ENCODE results near the gene NTN4. TPM values are rescaled to one million over a fixed set of nuclear protein-coding genes. Genes with fewer than 3 reads are reported as not detected.
"Not testable (repeated sequence)": the region's sequence is repeated elsewhere in the genome, so short reads cannot be mapped to it uniquely, and the experiment has no call there.

NTN4 gene
- total RNA-seq, 1 experiment from 2014 or later: not detected

GRCh38 chr12:95788637-95789036 lies 1.9 kb downstream of the NTN4 start:
- H3K36me3 ChIP-seq (ENCODE audit: insufficient read depth, low read length): no peaks in the 10 kb centered on the region
- no peak overlapping the region for H3K9ac ChIP-seq (ENCODE audit: low read length)
- 0 out of 2 replicates have a peak, but pooled peaks cover 3% of the 10 kb centered on the region for H3K4me1 ChIP-seq (ENCODE audit: low read length)
- no peaks in the 10 kb centered on the region for H3K9me3 ChIP-seq (ENCODE audit: low read length)
- H4K20me1 ChIP-seq (ENCODE audit: insufficient read depth, low read depth, low read length): no peaks in the 10 kb centered on the region
- no peak overlapping the region for H3K4me2 ChIP-seq (ENCODE audit: low read depth, low read length, poor library complexity, severe bottlenecking)
- no peaks in the 10 kb centered on the region for H3K79me2 ChIP-seq (ENCODE audit: low read length)
- no peak for DNase-seq
- H3K4me3 ChIP-seq (ENCODE audit: low read length): no peak overlapping the region
- no peak overlapping the region for H2AFZ ChIP-seq (ENCODE audit: low read length)
- no peaks in the 10 kb centered on the region for H3K9me2 ChIP-seq (replicated peaks; ENCODE audit: insufficient read depth, low read length)
- no peak overlapping the region for H3K27ac ChIP-seq (ENCODE audit: low read length)
- H3K27me3 ChIP-seq (ENCODE audit: low read length): no peaks in the 10 kb centered on the region

- Histone ChIP-seq H3K36me3 (ENCODE audit: insufficient read depth, low read length) (no peaks in the 10 kb centered on the region), H3K9me2 (replicated peaks; ENCODE audit: insufficient read depth, low read length) (no peaks in the 10 kb centered on the region), H3K9me3 (ENCODE audit: low read length) (no peaks in the 10 kb centered on the region), H3K4me2 (ENCODE audit: low read depth, low read length, poor library complexity, severe bottlenecking) (no peak overlapping the region), H3K27ac (ENCODE audit: low read length) (no peak overlapping the region), H3K27me3 (ENCODE audit: low read length) (no peaks in the 10 kb centered on the region), H2AFZ (ENCODE audit: low read length) (no peak overlapping the region), H3K9ac (ENCODE audit: low read length) (no peak overlapping the region), H3K79me2 (ENCODE audit: low read length) (no peaks in the 10 kb centered on the region), H3K4me1 (ENCODE audit: low read length) (0 out of 2 replicates have a peak, but pooled peaks cover 3% of the 10 kb centered on the region), H4K20me1 (ENCODE audit: insufficient read depth, low read depth, low read length) (no peaks in the 10 kb centered on the region), H3K4me3 (ENCODE audit: low read length) (no peak overlapping the region)
- DNase-seq: no peak
Observed at GRCh38 chr12:95787274-95787818, 3.2 kb downstream of the NTN4 start.

GRCh38 chr12:95784915-95785314 lies 5.6 kb downstream of the NTN4 start:
- Histone ChIP-seq H3K27ac (ENCODE audit: low read length) (no peak overlapping the region), H3K27me3 (ENCODE audit: low read length) (no peaks in the 10 kb centered on the region), H3K4me2 (ENCODE audit: low read depth, low read length, poor library complexity, severe bottlenecking) (no peak overlapping the region), H3K79me2 (ENCODE audit: low read length) (no peaks in the 10 kb centered on the region), H3K9me3 (ENCODE audit: low read length) (no peaks in the 10 kb centered on the region), H3K9me2 (replicated peaks; ENCODE audit: insufficient read depth, low read length) (no peaks in the 10 kb centered on the region), H3K4me1 (ENCODE audit: low read length) (no peaks in the 10 kb centered on the region), H3K36me3 (ENCODE audit: insufficient read depth, low read length) (no peaks in the 10 kb centered on the region), H3K4me3 (ENCODE audit: low read length) (no peak overlapping the region), H2AFZ (ENCODE audit: low read length) (no peak overlapping the region), H4K20me1 (ENCODE audit: insufficient read depth, low read depth, low read length) (no peaks in the 10 kb centered on the region), H3K9ac (ENCODE audit: low read length) (no peak overlapping the region)
- DNase-seq: no peak

- Histone ChIP-seq H3K4me1 (ENCODE audit: low read length) (no peaks in the 10 kb centered on the region), H3K4me3 (ENCODE audit: low read length) (no peak overlapping the region), H3K36me3 (ENCODE audit: insufficient read depth, low read length) (no peaks in the 10 kb centered on the region), H3K27me3 (ENCODE audit: low read length) (no peaks in the 10 kb centered on the region), H3K4me2 (ENCODE audit: low read depth, low read length, poor library complexity, severe bottlenecking) (no peak overlapping the region), H3K79me2 (ENCODE audit: low read length) (no peaks in the 10 kb centered on the region), H2AFZ (ENCODE audit: low read length) (no peak overlapping the region), H4K20me1 (ENCODE audit: insufficient read depth, low read depth, low read length) (no peaks in the 10 kb centered on the region), H3K27ac (ENCODE audit: low read length) (no peak overlapping the region), H3K9me3 (ENCODE audit: low read length) (no peaks in the 10 kb centered on the region), H3K9ac (ENCODE audit: low read length) (no peak overlapping the region), H3K9me2 (replicated peaks; ENCODE audit: insufficient read depth, low read length) (no peaks in the 10 kb centered on the region)
- DNase-seq: no peak
Observed at GRCh38 chr12:95784286-95784685, 6.3 kb downstream of the NTN4 start.

GRCh38 chr12:95775466-95775865 lies 15.1 kb downstream of the NTN4 start:
- H2AFZ ChIP-seq (ENCODE audit: low read length); H3K27ac ChIP-seq (ENCODE audit: low read length); DNase-seq; H3K9ac ChIP-seq (ENCODE audit: low read length); H3K36me3 ChIP-seq (ENCODE audit: insufficient read depth, low read length); H3K4me1 ChIP-seq (ENCODE audit: low read length); H3K4me3 ChIP-seq (ENCODE audit: low read length); H3K79me2 ChIP-seq (ENCODE audit: low read length); H3K9me3 ChIP-seq (ENCODE audit: low read length); H3K9me2 ChIP-seq (replicated peaks; ENCODE audit: insufficient read depth, low read length); H3K4me2 ChIP-seq (ENCODE audit: low read depth, low read length, poor library complexity, severe bottlenecking); H4K20me1 ChIP-seq (ENCODE audit: insufficient read depth, low read depth, low read length); H3K27me3 ChIP-seq (ENCODE audit: low read length): not testable (repeated sequence)

- Histone ChIP-seq H3K4me3 (ENCODE audit: low read length) (no peak overlapping the region), H3K9ac (ENCODE audit: low read length) (no peak overlapping the region), H4K20me1 (ENCODE audit: insufficient read depth, low read depth, low read length) (no peaks in the 10 kb centered on the region), H3K9me3 (ENCODE audit: low read length) (no peaks in the 10 kb centered on the region), H3K79me2 (ENCODE audit: low read length) (no peaks in the 10 kb centered on the region), H3K36me3 (ENCODE audit: insufficient read depth, low read length) (no peaks in the 10 kb centered on the region), H3K27ac (ENCODE audit: low read length) (no peak overlapping the region), H2AFZ (ENCODE audit: low read length) (no peak overlapping the region), H3K27me3 (ENCODE audit: low read length) (no peaks in the 10 kb centered on the region), H3K4me2 (ENCODE audit: low read depth, low read length, poor library complexity, severe bottlenecking) (no peak overlapping the region), H3K4me1 (ENCODE audit: low read length) (no peaks in the 10 kb centered on the region), H3K9me2 (replicated peaks; ENCODE audit: insufficient read depth, low read length) (no peaks in the 10 kb centered on the region)
- no peak for DNase-seq
Observed at GRCh38 chr12:95774311-95775045, 16.1 kb downstream of the NTN4 start.

- H3K79me2 ChIP-seq (ENCODE audit: low read length): no peaks in the 10 kb centered on the region
Observed at GRCh38 chr12:95773320-95773719, 17.2 kb downstream of the NTN4 start.

GRCh38 chr12:95767703-95768102 lies 22.9 kb downstream of the NTN4 start:
- Histone ChIP-seq H3K79me2 (ENCODE audit: low read length) (no peaks in the 10 kb centered on the region), H3K27me3 (ENCODE audit: low read length) (no peaks in the 10 kb centered on the region), H3K9ac (ENCODE audit: low read length) (no peak overlapping the region), H3K4me3 (ENCODE audit: low read length) (no peak overlapping the region), H3K4me1 (ENCODE audit: low read length) (no peaks in the 10 kb centered on the region), H3K36me3 (ENCODE audit: insufficient read depth, low read length) (no peaks in the 10 kb centered on the region), H3K27ac (ENCODE audit: low read length) (no peak overlapping the region), H3K9me2 (replicated peaks; ENCODE audit: insufficient read depth, low read length) (no peaks in the 10 kb centered on the region), H3K9me3 (ENCODE audit: low read length) (no peaks in the 10 kb centered on the region), H2AFZ (ENCODE audit: low read length) (no peak overlapping the region), H4K20me1 (ENCODE audit: insufficient read depth, low read depth, low read length) (no peaks in the 10 kb centered on the region), H3K4me2 (ENCODE audit: low read depth, low read length, poor library complexity, severe bottlenecking) (no peak overlapping the region)
- DNase-seq: no peak

More at GRCh38 chr12:95773320-95773719, 17.2 kb downstream of the NTN4 start:
- H3K36me3 ChIP-seq (ENCODE audit: insufficient read depth, low read length): no peaks in the 10 kb centered on the region
- no peak for DNase-seq
- no peak overlapping the region for H3K4me2 ChIP-seq (ENCODE audit: low read depth, low read length, poor library complexity, severe bottlenecking)
- no peak overlapping the region for H3K9ac ChIP-seq (ENCODE audit: low read length)
- H3K4me1 ChIP-seq (ENCODE audit: low read length): no peaks in the 10 kb centered on the region
- H2AFZ ChIP-seq (ENCODE audit: low read length): no peak overlapping the region
- no peak overlapping the region for H3K27ac ChIP-seq (ENCODE audit: low read length)
- no peaks in the 10 kb centered on the region for H3K27me3 ChIP-seq (ENCODE audit: low read length)
- H3K4me3 ChIP-seq (ENCODE audit: low read length): no peak overlapping the region
- H3K9me2 ChIP-seq (replicated peaks; ENCODE audit: insufficient read depth, low read length): no peaks in the 10 kb centered on the region
- H4K20me1 ChIP-seq (ENCODE audit: insufficient read depth, low read depth, low read length): no peaks in the 10 kb centered on the region
- H3K9me3 ChIP-seq (ENCODE audit: low read length): no peaks in the 10 kb centered on the region

Measured in Karpas-422 (cell line).